ENCODE results near the gene MB.

The MB gene

DNA sequence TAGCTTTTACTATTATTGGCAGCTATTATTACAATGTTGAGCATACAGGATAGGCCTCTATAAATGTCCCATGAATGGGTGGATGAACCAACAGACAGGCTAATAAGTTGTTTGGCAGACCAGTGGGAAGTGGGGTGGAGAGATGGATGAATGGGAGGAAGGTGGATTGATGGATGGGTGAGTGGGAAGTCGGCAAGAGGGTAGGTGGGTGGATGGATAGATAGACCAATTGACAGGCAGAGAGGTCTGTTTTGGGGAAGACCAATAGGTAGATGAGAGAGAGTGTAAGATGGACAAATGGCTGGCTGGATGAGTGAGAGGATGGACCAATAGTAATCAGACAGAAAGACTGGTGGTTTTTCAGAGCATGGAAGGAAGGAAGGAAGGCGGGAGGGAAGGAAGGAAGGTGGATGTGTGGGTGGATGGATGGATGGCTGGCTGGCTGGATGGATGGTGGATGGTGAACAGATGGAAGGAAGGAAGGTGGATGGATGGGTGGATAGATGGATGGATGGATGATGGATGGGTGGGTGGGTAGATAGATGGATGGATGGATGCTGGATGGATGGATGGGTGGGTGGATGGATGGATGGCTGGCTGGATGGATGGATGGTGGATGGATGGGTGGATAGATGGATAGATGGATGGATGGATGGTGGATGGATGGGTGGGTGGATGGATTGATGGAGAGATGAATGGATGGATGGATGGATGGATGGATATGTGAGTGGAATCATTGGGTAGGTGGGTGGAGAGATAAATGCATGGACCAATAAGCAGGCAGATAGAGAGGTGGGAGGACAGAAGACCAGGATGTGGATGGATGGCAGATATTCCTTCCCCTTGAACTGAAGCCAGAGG, 39.1 kb downstream of the MB start:
- Histone ChIP-seq H3K36me3 (ENCODE audit: control insufficient read depth, insufficient read depth, low read length) (no peaks in the 10 kb centered on the region), H3K27ac (ENCODE audit: insufficient read depth, low read depth, low read length, poor library complexity, severe bottlenecking) (no peak overlapping the region), H3K27me3 (ENCODE audit: control insufficient read depth, insufficient read depth, low read length, poor library complexity, severe bottlenecking) (peaks cover 3% of the 10 kb centered on the region), H3K4me1 (ENCODE audit: control insufficient read depth, insufficient read depth, low read length) (peaks cover 4% of the 10 kb centered on the region), H3K9me3 (ENCODE audit: control insufficient read depth, low read length) (no peaks in the 10 kb centered on the region), H3K4me3 (ENCODE audit: insufficient read depth, low read depth, low read length) (no peak overlapping the region)
- WGBS, 2 experiments = 87 to 92% methylated on average over 2 of the region's 2 CpGs

DNA sequence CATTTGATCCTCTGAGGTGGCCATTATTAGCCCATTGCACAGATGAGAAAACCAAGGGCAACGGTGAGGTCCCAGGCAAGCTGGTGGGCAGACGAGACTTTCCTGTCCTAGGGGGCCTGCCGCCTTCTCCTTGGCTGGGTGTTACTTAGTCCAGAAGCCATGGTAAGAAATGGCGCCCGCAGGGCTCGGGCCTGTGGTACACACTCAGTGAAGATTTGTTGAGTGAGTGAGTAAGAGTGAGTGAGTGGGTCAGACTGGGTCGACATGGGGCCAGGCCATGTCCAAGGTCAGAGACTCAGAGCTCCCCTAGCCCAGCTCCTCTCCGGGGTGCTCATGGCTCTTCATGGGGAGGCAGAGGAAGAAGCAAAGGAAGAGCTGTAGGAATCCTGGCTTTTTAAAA, 40.5 kb downstream of the MB start:
- Histone ChIP-seq H3K27me3 (ENCODE audit: control insufficient read depth, insufficient read depth, low read length, poor library complexity, severe bottlenecking) (peaks cover 3% of the 10 kb centered on the region), H3K4me3 (ENCODE audit: insufficient read depth, low read depth, low read length) (no peak overlapping the region), H3K27ac (ENCODE audit: insufficient read depth, low read depth, low read length, poor library complexity, severe bottlenecking) (no peak overlapping the region), H3K4me1 (ENCODE audit: control insufficient read depth, insufficient read depth, low read length) (peaks cover 4% of the 10 kb centered on the region), H3K9me3 (ENCODE audit: control insufficient read depth, low read length) (no peaks in the 10 kb centered on the region), H3K36me3 (ENCODE audit: control insufficient read depth, insufficient read depth, low read length) (no peaks in the 10 kb centered on the region)
- WGBS, 2 experiments = 95 to 96% methylated on average over 8 of the region's 8 CpGs

DNA sequence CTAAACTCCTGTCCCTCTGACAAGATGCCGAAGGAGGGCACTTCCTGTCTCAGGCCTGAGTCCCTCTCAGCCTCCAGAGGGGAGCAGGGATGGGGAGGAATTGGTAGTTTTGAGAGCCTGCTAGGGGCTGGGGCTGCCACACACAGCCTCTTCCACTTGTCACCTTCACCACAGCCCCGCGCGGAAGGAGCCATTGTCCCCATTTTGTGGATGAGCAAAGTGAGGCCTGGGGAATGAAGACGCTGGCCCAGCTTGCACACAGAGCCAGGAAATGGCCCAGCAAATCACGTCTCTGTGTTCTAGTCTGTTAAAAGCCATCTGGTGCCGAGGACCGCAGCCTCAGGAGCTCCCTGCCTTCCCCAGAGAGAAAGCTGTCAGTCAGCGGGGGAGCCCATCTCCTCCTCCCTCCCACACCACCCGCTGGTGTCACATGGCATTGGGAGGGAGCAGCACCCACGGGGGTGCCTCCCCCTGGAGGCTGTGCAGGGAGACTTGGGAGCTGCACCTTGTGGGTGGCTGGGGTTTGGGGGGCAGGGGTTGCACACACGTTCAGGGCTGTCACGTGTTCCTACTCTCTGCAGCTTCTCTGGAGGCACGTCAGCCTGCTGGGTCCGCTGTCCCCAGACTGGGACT, 41.9 kb downstream of the MB start:
- peaks cover 3% of the 10 kb centered on the region for H3K27me3 ChIP-seq (ENCODE audit: control insufficient read depth, insufficient read depth, low read length, poor library complexity, severe bottlenecking)
- no peak overlapping the region for H3K27ac ChIP-seq (ENCODE audit: insufficient read depth, low read depth, low read length, poor library complexity, severe bottlenecking)
- H3K4me1 ChIP-seq (ENCODE audit: control insufficient read depth, insufficient read depth, low read length) = peaks cover 4% of the 10 kb centered on the region
- H3K4me3 ChIP-seq (ENCODE audit: insufficient read depth, low read depth, low read length) = no peak overlapping the region
- H3K36me3 ChIP-seq (ENCODE audit: control insufficient read depth, insufficient read depth, low read length) = no peaks in the 10 kb centered on the region
- WGBS, 2 experiments = 63 to 67% methylated on average over 15 of the region's 15 CpGs
- H3K9me3 ChIP-seq (ENCODE audit: control insufficient read depth, low read length) = no peaks in the 10 kb centered on the region

GRCh38 chr22:35572556-35572955, 44.6 kb downstream of the MB start:
- H3K4me1 ChIP-seq (ENCODE audit: control insufficient read depth, insufficient read depth, low read length) = peaks cover 11% of the 10 kb centered on the region
- H3K9me3 ChIP-seq (ENCODE audit: control insufficient read depth, low read length) = no peaks in the 10 kb centered on the region
- no peaks in the 10 kb centered on the region for H3K36me3 ChIP-seq (ENCODE audit: control insufficient read depth, insufficient read depth, low read length)
- no peak overlapping the region for H3K4me3 ChIP-seq (ENCODE audit: insufficient read depth, low read depth, low read length)
- H3K27ac ChIP-seq (ENCODE audit: insufficient read depth, low read depth, low read length, poor library complexity, severe bottlenecking) = no peak overlapping the region
- WGBS, 2 experiments = 84 to 85% methylated on average over 8 of the region's 8 CpGs
- peaks cover 3% of the 10 kb centered on the region for H3K27me3 ChIP-seq (ENCODE audit: control insufficient read depth, insufficient read depth, low read length, poor library complexity, severe bottlenecking)

DNA sequence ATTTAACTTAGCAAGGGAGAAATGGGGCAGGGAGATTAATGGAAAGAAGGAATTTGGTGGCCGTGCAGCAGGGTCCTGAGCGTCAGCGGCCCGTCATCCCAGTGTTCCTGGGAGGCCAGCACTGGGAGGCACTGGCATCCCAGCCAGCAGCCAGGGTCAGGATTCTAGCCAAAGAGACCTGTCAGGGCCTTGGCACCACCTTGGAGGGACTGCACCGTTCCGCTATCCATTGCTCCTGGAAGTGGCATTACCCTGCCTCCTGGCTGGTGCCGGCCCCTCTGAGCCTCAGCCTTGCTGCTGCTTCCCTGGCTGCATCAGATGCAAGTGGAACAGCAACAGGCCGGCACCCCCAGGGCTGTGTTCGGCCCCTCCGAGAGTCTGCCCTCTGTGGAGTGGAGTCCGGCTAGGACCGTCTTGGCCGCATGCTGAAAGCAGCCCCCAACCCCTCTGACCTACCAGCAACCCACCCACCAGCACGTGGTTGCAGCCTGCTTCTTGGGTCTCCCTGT, 46.4 kb downstream of the MB start:
- Histone ChIP-seq H3K9me3 (ENCODE audit: control insufficient read depth, low read length) (no peaks in the 10 kb centered on the region), H3K4me1 (ENCODE audit: control insufficient read depth, insufficient read depth, low read length) (peaks cover 12% of the 10 kb centered on the region), H3K36me3 (ENCODE audit: control insufficient read depth, insufficient read depth, low read length) (no peaks in the 10 kb centered on the region), H3K4me3 (ENCODE audit: insufficient read depth, low read depth, low read length) (no peak overlapping the region), H3K27me3 (ENCODE audit: control insufficient read depth, insufficient read depth, low read length, poor library complexity, severe bottlenecking) (peaks cover 3% of the 10 kb centered on the region), H3K27ac (ENCODE audit: insufficient read depth, low read depth, low read length, poor library complexity, severe bottlenecking) (no peak overlapping the region)
- 90 to 91% methylated on average over 14 of the region's 14 CpGs for WGBS, 2 experiments

DNA sequence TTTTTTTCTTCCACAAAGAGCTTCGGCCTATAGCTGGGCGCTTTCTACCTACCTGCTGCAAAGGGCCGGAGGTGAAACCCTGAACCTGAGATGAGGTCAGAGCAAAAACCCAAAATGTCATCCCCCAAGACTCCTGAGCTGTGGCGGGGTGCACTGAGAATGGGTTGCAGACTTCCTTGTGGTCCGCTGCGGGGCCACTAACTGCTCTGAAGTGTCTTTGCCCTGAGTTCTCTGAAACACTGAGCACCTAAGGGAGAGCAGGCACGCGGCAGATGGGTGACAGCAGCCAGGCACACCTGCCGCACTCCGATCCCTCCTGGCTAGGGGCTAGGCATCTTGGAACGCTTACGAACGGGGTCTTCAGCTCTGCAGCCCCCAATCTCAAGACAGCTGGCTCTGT, 47.2 kb downstream of the MB start:
- H3K4me3 ChIP-seq (ENCODE audit: insufficient read depth, low read depth, low read length) = no peak overlapping the region
- H3K4me1 ChIP-seq (ENCODE audit: control insufficient read depth, insufficient read depth, low read length) = peaks cover 8% of the 10 kb centered on the region
- WGBS, 2 experiments = 93 to 94% methylated on average over 13 of the region's 13 CpGs
- no peak overlapping the region for H3K27ac ChIP-seq (ENCODE audit: insufficient read depth, low read depth, low read length, poor library complexity, severe bottlenecking)
- H3K9me3 ChIP-seq (ENCODE audit: control insufficient read depth, low read length) = no peaks in the 10 kb centered on the region
- H3K36me3 ChIP-seq (ENCODE audit: control insufficient read depth, insufficient read depth, low read length) = no peaks in the 10 kb centered on the region
- peaks cover 1% of the 10 kb centered on the region for H3K27me3 ChIP-seq (ENCODE audit: control insufficient read depth, insufficient read depth, low read length, poor library complexity, severe bottlenecking)

- Histone ChIP-seq H3K36me3 (ENCODE audit: control insufficient read depth, insufficient read depth, low read length) (no peaks in the 10 kb centered on the region), H3K4me3 (ENCODE audit: insufficient read depth, low read depth, low read length) (no peak overlapping the region), H3K27ac (ENCODE audit: insufficient read depth, low read depth, low read length, poor library complexity, severe bottlenecking) (no peak overlapping the region), H3K9me3 (ENCODE audit: control insufficient read depth, low read length) (no peaks in the 10 kb centered on the region), H3K27me3 (ENCODE audit: control insufficient read depth, insufficient read depth, low read length, poor library complexity, severe bottlenecking) (no peaks in the 10 kb centered on the region), H3K4me1 (ENCODE audit: control insufficient read depth, insufficient read depth, low read length) (peaks cover 8% of the 10 kb centered on the region)
- WGBS, 2 experiments = 88 to 92% methylated on average over 17 of the region's 17 CpGs
Observed at GRCh38 chr22:35568751-35569739, 48.1 kb downstream of the MB start.

DNA sequence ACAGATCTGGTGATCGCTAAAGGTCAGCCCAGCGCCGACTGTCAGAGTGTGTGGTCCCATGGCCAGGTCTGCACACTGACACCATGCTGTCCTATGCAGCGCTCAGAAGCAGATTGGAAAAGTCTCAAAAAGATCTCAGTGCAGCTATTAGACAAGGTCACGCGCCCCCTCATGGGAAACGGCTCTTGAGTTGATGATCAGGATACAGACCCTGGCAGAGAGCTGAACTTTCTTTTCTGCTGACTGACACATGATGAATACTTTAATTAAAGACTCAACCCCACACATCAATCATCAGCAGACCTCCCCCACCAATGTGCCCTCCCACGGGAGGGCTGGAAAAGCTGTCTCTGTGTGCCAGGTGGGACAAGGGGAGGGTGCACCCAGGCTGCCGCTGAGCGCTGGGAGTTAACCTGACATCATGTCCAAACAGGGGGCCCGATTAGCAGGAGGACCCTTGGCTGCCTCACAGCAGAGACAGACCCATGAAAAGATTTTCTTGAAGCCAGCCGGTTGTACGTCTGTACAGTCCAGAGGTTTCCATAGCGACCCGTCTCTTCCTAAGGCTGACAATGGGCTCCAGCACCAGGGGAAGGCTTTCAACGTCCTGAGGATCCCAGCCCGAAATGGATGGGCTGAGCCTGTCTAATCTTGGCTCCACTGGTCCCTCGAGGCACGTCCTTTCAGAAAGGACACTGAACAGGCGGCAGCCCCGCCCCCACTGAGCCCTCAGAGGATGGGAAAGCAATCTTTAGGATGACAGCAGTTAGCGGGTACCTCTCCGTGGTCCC, 49.6 kb downstream of the MB start:
- Histone ChIP-seq H3K4me1 (ENCODE audit: control insufficient read depth, insufficient read depth, low read length) (peaks cover 8% of the 10 kb centered on the region), H3K9me3 (ENCODE audit: control insufficient read depth, low read length) (no peaks in the 10 kb centered on the region), H3K27ac (ENCODE audit: insufficient read depth, low read depth, low read length, poor library complexity, severe bottlenecking) (no peak overlapping the region), H3K36me3 (ENCODE audit: control insufficient read depth, insufficient read depth, low read length) (no peaks in the 10 kb centered on the region), H3K4me3 (ENCODE audit: insufficient read depth, low read depth, low read length) (no peak overlapping the region), H3K27me3 (ENCODE audit: control insufficient read depth, insufficient read depth, low read length, poor library complexity, severe bottlenecking) (peaks cover 6% of the 10 kb centered on the region)
- 85% methylated on average over 23 of the region's 23 CpGs for WGBS, 2 experiments
